Measurements from ENCODE around the gene DNAJC4. TPM values are rescaled to one million over a fixed set of nuclear protein-coding genes. Genes with fewer than 3 reads are reported as not detected.

Gene DNAJC4
- total RNA-seq, 2 donors from 2014 or later = 39.9 to 50.3 TPM

DNA sequence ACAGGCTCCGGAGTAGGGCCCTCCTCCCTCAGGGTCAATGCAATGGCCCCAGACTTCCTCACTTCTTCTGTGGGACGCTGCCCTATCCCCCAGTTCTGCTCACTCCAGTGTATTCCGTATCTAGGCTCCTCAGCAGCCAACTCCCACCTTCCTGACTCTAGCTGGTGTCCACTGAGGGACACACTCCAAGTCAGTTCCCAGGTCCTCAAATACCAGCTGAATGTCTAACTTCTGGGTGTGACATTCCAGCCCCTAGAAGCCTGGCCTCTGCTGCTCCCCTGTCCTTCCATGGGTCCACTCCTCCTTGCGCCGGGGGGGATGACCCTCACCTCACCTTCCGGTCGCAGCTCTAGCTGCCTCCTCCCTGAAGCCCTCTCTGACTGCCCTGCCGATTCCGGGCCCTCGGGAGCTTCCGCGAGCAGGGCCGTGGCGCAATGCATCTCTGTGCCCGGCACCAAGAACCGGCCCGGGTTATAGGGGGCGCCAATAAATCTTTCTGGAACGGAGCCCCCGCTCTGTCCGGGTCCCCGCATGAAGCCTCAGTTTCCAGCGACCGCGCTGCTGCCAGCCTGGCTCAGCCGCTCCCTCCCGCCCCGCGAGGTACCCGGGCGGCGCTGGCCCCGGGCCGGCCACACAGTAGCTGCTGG lies 38.7 kb downstream of the DNAJC4 start:
- TF ChIP-seq, protein P1, sequence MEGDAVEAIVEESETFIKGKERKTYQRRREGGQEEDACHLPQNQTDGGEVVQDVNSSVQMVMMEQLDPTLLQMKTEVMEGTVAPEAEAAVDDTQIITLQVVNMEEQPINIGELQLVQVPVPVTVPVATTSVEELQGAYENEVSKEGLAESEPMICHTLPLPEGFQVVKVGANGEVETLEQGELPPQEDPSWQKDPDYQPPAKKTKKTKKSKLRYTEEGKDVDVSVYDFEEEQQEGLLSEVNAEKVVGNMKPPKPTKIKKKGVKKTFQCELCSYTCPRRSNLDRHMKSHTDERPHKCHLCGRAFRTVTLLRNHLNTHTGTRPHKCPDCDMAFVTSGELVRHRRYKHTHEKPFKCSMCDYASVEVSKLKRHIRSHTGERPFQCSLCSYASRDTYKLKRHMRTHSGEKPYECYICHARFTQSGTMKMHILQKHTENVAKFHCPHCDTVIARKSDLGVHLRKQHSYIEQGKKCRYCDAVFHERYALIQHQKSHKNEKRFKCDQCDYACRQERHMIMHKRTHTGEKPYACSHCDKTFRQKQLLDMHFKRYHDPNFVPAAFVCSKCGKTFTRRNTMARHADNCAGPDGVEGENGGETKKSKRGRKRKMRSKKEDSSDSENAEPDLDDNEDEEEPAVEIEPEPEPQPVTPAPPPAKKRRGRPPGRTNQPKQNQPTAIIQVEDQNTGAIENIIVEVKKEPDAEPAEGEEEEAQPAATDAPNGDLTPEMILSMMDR (IDR thresholded peaks at IDR 0.05) = no peak
- Histone ChIP-seq H3K9ac (ENCODE audit: low read depth in 2 of 2, low read length in 2 of 2) (peak overlapping the region; percentile 80 to 94), H3K4me3 (peak overlapping the region; percentile 67), H3K27ac (peak overlapping the region; percentile 98), H3K27me3 (no peaks in the 10 kb centered on the region), H3K36me3 (peaks cover 16% of the 10 kb centered on the region), H3K9me3 (no peaks in the 10 kb centered on the region), H3K4me1 (peaks cover 27% of the 10 kb centered on the region)
- intact Hi-C loops (cut with DNase I) = loop anchor here (2.0 kb wide), 1 partner anchor 34 kb away; no protein-coding TSS in a partner anchor
- peak; percentile 71 for DNase-seq

- peaks cover 10% of the 10 kb centered on the region for H3K36me3 ChIP-seq
- DNase-seq = peak; percentile 97
- H3K9me3 ChIP-seq = no peaks in the 10 kb centered on the region
- peak overlapping the region; percentile 98 for H3K27ac ChIP-seq
- H3K4me3 ChIP-seq = peak overlapping the region; percentile 67
- H3K4me1 ChIP-seq = peaks cover 27% of the 10 kb centered on the region
- TF ChIP-seq, protein P1 (IDR thresholded peaks at IDR 0.05) = no peak
- peak overlapping the region; percentile 80 to 94 for H3K9ac ChIP-seq (ENCODE audit: low read depth in 2 of 2, low read length in 2 of 2)
- no peaks in the 10 kb centered on the region for H3K27me3 ChIP-seq
- intact Hi-C loops (cut with DNase I) = loop anchor here (2.0 kb wide), 1 partner anchor 33 kb away; no protein-coding TSS in a partner anchor
Measured at GRCh38 chr11:64269540-64270220, 39.3 kb downstream of the DNAJC4 start.

GRCh38 chr11:64275031-64275800 lies 44.9 kb downstream of the DNAJC4 start:
- no peaks in the 10 kb centered on the region for H3K9me3 ChIP-seq
- no peak for DNase-seq
- intact Hi-C loops (cut with DNase I) = no loop called here
- H3K27me3 ChIP-seq = no peaks in the 10 kb centered on the region
- H3K4me1 ChIP-seq = peaks cover 11% of the 10 kb centered on the region
- no peak overlapping the region for H3K4me3 ChIP-seq
- H3K27ac ChIP-seq = no peak overlapping the region
- TF ChIP-seq, protein P1 (IDR thresholded peaks at IDR 0.05) = no peak
- no peak overlapping the region for H3K9ac ChIP-seq (ENCODE audit: low read depth in 2 of 2, low read length in 2 of 2)
- no peaks in the 10 kb centered on the region for H3K36me3 ChIP-seq

- intact Hi-C loops (cut with DNase I) = no loop called here
- Histone ChIP-seq H3K4me1 (peaks cover 11% of the 10 kb centered on the region), H3K4me3 (no peak overlapping the region)
Measured at GRCh38 chr11:64275841-64276240, 45.5 kb downstream of the DNAJC4 start.

More at GRCh38 chr11:64275841-64276240, 45.5 kb downstream of the DNAJC4 start:
- H3K27ac ChIP-seq = no peak overlapping the region
- no peak for DNase-seq
- H3K9ac ChIP-seq (ENCODE audit: low read depth in 2 of 2, low read length in 2 of 2) = no peak overlapping the region
- no peaks in the 10 kb centered on the region for H3K36me3 ChIP-seq
- no peaks in the 10 kb centered on the region for H3K27me3 ChIP-seq
- H3K9me3 ChIP-seq = no peaks in the 10 kb centered on the region
- TF ChIP-seq, protein P1 (IDR thresholded peaks at IDR 0.05) = no peak
